SK-N-SH (cell line): ENCODE data around the gene FKBP5. TPM values are rescaled to one million over a fixed set of nuclear protein-coding genes. Genes with fewer than 3 reads are reported as not detected.

ENCODE experiments used
- CTCF ChIA-PET: fragments of 300-600, 350-600 bp; formaldehyde crosslinking; extraction: SDS; loops from one replicate; lab custom pipeline; 2021; lab: Yijun Ruan, JAX
- POLR2A ChIA-PET: fragments of 350-600 bp; sonication (Branson Sonifier 250); formaldehyde crosslinking; extraction: SDS; loops from one replicate; lab custom pipeline; 2020; ENCODE audit warnings: antibody characterized with exemption, inconsistent platforms; lab: Yijun Ruan, JAX
- DNase-seq: peaks from one replicate; pipeline ENCODE4 v3.0.0; 2012
- H2AFZ ChIP-seq: fragments of 200-600 bp; sonication (generic); 2 replicates; pipeline ENCODE4 v1.8.1; 2016; ENCODE audit warnings: antibody characterized with exemption, mild to moderate bottlenecking, low read depth
- H3F3A ChIP-seq: fragments of 200-600 bp; sonication (generic); replicated peaks from 2 replicates; pipeline ENCODE3; 2016; ENCODE audit warnings: antibody characterized with exemption, mild to moderate bottlenecking; ENCODE audit not compliant: insufficient read depth
- H3K27ac ChIP-seq, 2 experiments: fragments of 200-500 bp in 1 of 2; fragments of 200-600 bp in 1 of 2; sonication (Bioruptor generic) in 1 of 2; sonication (generic), shearing (Covaris generic) in 1 of 2; 2 replicates each; pipeline versions ENCODE4 v1.5.1 to v1.6.1; 2014 to 2016; ENCODE audit warnings: low read depth in 2 of 2, inconsistent platforms in 1 of 2, low read length in 1 of 2, mild to moderate bottlenecking in 1 of 2, mixed read lengths in 1 of 2
- H3K27me3 ChIP-seq: fragments of 200-600 bp; sonication (generic), shearing (Covaris generic); 2 replicates; pipeline ENCODE4 v1.6.1; 2016; ENCODE audit warnings: mixed run types; ENCODE audit not compliant: insufficient read depth
- H3K36me3 ChIP-seq, 2 experiments: fragments of 200-500 bp in 1 of 2; fragments of 200-600 bp in 1 of 2; sonication (Bioruptor generic) in 1 of 2; sonication (generic) in 1 of 2; replicated peaks in 1 of 2; 2 replicates each; pipeline versions ENCODE3 to v1.5.1; 2014 to 2016; ENCODE audit warnings: low read length in 1 of 2, mild to moderate bottlenecking in 1 of 2; ENCODE audit not compliant: insufficient read depth in 2 of 2, control insufficient read depth in 1 of 2
- H3K4me1 ChIP-seq, 2 experiments: fragments of 200-500 bp in 1 of 2; fragments of 200-600 bp in 1 of 2; sonication (Bioruptor generic) in 1 of 2; sonication (generic), shearing (Covaris generic) in 1 of 2; 2 replicates each; pipeline versions ENCODE4 v1.5.1 to v1.6.1; 2014 to 2016; ENCODE audit warnings: low read depth in 1 of 2, low read length in 1 of 2, mixed run types in 1 of 2; ENCODE audit not compliant: insufficient read depth in 2 of 2, control insufficient read depth in 1 of 2
- H3K4me2 ChIP-seq: fragments of 200-600 bp; sonication (generic), shearing (Covaris generic); 2 replicates; pipeline ENCODE4 v1.6.1; 2017; ENCODE audit warnings: mixed run types
- H3K4me3 ChIP-seq, 2 experiments: fragments of 200-500 bp in 1 of 2; fragments of 200-600 bp in 1 of 2; sonication (Bioruptor generic) in 1 of 2; sonication (generic), shearing (Covaris generic) in 1 of 2; 2 replicates each; pipeline versions ENCODE4 v1.5.1 to v1.8.1; 2014 to 2016; ENCODE audit warnings: low read depth in 2 of 2, inconsistent platforms in 1 of 2, low read length in 1 of 2, mild to moderate bottlenecking in 1 of 2, mixed read lengths in 1 of 2, moderate library complexity in 1 of 2
- H3K79me2 ChIP-seq: fragments of 200-600 bp; sonication (generic); 2 replicates; pipeline ENCODE4 v1.8.1; 2017; ENCODE audit warnings: mild to moderate bottlenecking; ENCODE audit not compliant: insufficient read depth
- H3K9ac ChIP-seq: fragments of 200-600 bp; sonication (generic); 2 replicates; pipeline ENCODE4 v1.6.1; 2017; ENCODE audit warnings: mixed run types
- H3K9me2 ChIP-seq: fragments of 200-600 bp; sonication (generic); 2 replicates; pipeline ENCODE4 v1.6.1; 2017; ENCODE audit warnings: mixed run types
- H3K9me3 ChIP-seq: fragments of 200-600 bp; sonication (generic); 2 replicates; pipeline ENCODE4 v1.6.1; 2017; ENCODE audit warnings: mixed run types, mild to moderate bottlenecking, moderate library complexity
- H4K20me1 ChIP-seq: fragments of 200-600 bp; sonication (generic); 2 replicates; pipeline ENCODE4 v1.6.1; 2017; ENCODE audit warnings: mild to moderate bottlenecking, mixed run types; ENCODE audit not compliant: insufficient read depth
- EZH2phosphoT487 ChIP-seq: fragments of 200-600 bp; sonication (generic); IDR thresholded peaks from 2 replicates; pipeline ENCODE4 v1.6.1; 2017; ENCODE audit warnings: low read depth, mixed run types, mild to moderate bottlenecking, antibody characterized with exemption, moderate library complexity, borderline replicate concordance
- GATA2 ChIP-seq: sonication (generic); formaldehyde crosslinking; IDR thresholded peaks from 2 replicates; pipeline ENCODE4 v1.5.0; 2020; ENCODE audit warnings: mild to moderate bottlenecking, missing genetic modification reagents
- MEF2A ChIP-seq: IDR thresholded peaks from 2 replicates; pipeline ENCODE4 v1.4.0; 2012; ENCODE audit warnings: low read depth, borderline replicate concordance
- NFIC ChIP-seq: IDR thresholded peaks from 2 replicates; pipeline ENCODE4 v1.4.0; 2012; ENCODE audit warnings: borderline replicate concordance
- POLR2AphosphoS5 ChIP-seq: IDR thresholded peaks from 2 replicates; pipeline ENCODE4 v1.6.1; 2012; ENCODE audit warnings: low read depth, low read length
- RFX5 ChIP-seq: IDR thresholded peaks from 2 replicates; pipeline ENCODE4 v1.6.1; 2012; ENCODE audit warnings: mild to moderate bottlenecking, improper control_type of control experiment, low read length
- TAF1 ChIP-seq: IDR thresholded peaks from 2 replicates; pipeline ENCODE4 v1.6.1; 2012; ENCODE audit warnings: low read depth, mild to moderate bottlenecking, low read length, moderate library complexity, borderline replicate concordance
- TCF12 ChIP-seq: IDR thresholded peaks from 2 replicates; pipeline ENCODE4 v1.4.0; 2012
- TEAD4 ChIP-seq: IDR thresholded peaks from 2 replicates; pipeline ENCODE4 v1.4.0; 2012; ENCODE audit warnings: mild to moderate bottlenecking, borderline replicate concordance; ENCODE audit not compliant: insufficient read depth
- USF2 ChIP-seq: fragments of 150-350 bp; IDR thresholded peaks from 2 replicates; pipeline ENCODE4 v1.6.1; 2017; ENCODE audit warnings: antibody characterized with exemption, low read length, low read depth, borderline replicate concordance
- WGBS: methylation state at CpG from one replicate; pipeline ENCODE4 v1.1.6; 2017; ENCODE audit warnings: low lambda C conversion rate; 5-methylcytosine and 5-hydroxymethylcytosine counted together
- polyA plus RNA-seq, 3 experiments: library from polyadenylated mRNA; depleted of rRNA; stranded (reverse); fragments of >200 nt; gene quantifications; 2 replicates each; pipeline ENCODE4 v1.2.3, GENCODE V29; 2012
- TF ChIP-seq, protein P1 (sequence below): IDR thresholded peaks from 2 replicates; pipeline ENCODE4 v1.4.0; 2012; ENCODE audit warnings: low read depth

Gene FKBP5
- polyA plus RNA-seq, 1 of the 3 experiments (the other 2 are of a cell fraction): 5.1 TPM

DNA sequence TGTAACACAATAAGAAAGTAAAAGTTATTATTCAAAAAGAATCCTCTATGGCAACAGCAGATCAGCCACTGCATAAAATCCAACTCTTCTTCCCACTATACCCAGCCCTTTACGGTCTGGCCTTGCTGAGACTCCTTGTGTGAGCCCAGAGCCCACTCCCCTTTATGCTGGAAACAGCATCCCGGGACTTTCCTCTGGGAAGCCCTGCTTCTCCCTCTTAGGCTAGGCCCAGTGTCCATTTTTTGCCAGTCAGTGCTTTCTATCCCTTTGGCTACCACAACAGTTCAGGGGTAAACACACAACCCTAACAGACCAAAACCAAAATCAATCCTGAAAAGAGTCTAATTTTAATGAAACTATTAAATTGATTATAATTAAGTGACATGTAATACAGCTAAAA, 20.6 kb downstream of the FKBP5 start:
- Histone ChIP-seq H3F3A (peaks cover 19% of the 10 kb centered on the region), H3K4me3 (no peak overlapping the region), H3K9ac (peak overlapping the region; percentile 39; the same call in 1 of the 2 replicates), H3K4me2 (peak overlapping the region; percentile 57; the same call in 1 of the 2 replicates), H4K20me1 (no peaks in the 10 kb centered on the region), H3K9me3 (no peaks in the 10 kb centered on the region), H3K79me2 (peaks cover 33% of the 10 kb centered on the region; the same call in 1 of the 2 replicates), H2AFZ (peak overlapping the region; percentile 92), H3K4me1 (peaks cover 0 to 30% of the 10 kb centered on the region in 2 experiments; a peak in 2 of 4 replicates), H3K9me2 (no peaks in the 10 kb centered on the region), H3K27ac (peak overlapping the region in 1 of 2 experiments; percentile 79; a peak in 2 of 4 replicates), H3K36me3 (no peaks in the 10 kb centered on the region), H3K27me3 (no peaks in the 10 kb centered on the region)
- CTCF ChIA-PET: interaction anchor here (1.4 to 1.6 kb wide), 2 partner anchors 68 to 84 kb away, joined by 3 to 4 read pairs; partner anchors contain the start of gene ARMC12
- 90% methylated on average over 2 of the region's 2 CpGs for WGBS
- TF ChIP-seq, protein P1, sequence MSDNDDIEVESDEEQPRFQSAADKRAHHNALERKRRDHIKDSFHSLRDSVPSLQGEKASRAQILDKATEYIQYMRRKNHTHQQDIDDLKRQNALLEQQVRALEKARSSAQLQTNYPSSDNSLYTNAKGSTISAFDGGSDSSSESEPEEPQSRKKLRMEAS: no peak
- TF ChIP-seq TCF12: no peak
- TF ChIP-seq MEF2A: no peak
- TF ChIP-seq RFX5: no peak
- TF ChIP-seq USF2: no peak
- TF ChIP-seq GATA2 (CRISPR knock-in tag): no peak
- DNase-seq: no peak
- POLR2A ChIA-PET: no interaction called here

DNA sequence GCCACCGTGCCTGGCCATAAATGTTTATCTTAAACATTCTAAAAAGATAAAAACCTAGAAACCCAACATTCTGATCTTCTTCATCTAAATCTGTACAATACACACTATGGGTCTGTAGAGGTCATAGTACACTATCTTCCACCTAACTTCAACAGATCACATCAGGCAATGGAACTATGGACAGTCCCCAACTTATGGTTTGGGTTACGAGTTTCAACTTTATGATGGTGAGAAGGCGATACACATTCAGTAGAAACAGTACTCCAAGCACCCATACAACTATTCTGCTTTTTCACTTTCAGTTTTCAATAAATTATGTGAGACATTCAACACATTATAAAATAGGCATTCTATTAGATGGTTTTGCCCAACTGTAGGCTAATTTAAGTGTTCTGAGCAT, 23.1 kb downstream of the FKBP5 start:
- WGBS: 98% methylated on average over 3 of the region's 3 CpGs
- H3K4me1 ChIP-seq: peaks cover 0 to 36% of the 10 kb centered on the region in 2 experiments; a peak in 2 of 4 replicates
- ChIA-PET CTCF (no interaction called here), POLR2A (no interaction called here)
- H3K79me2 ChIP-seq: peaks cover 25% of the 10 kb centered on the region; the same call in 1 of the 2 replicates
- H3K4me2 ChIP-seq: peak overlapping the region; percentile 17; the same call in 1 of the 2 replicates
- H3F3A ChIP-seq: peaks cover 19% of the 10 kb centered on the region
- TF ChIP-seq NFIC (no peak), TEAD4 (no peak), EZH2phosphoT487 (no peak), POLR2AphosphoS5 (no peak), TAF1 (no peak)
- no peaks in the 10 kb centered on the region for H3K27me3 ChIP-seq
- no peaks in the 10 kb centered on the region for H3K9me2 ChIP-seq
- H3K4me3 ChIP-seq: no peak overlapping the region
- no peaks in the 10 kb centered on the region for H4K20me1 ChIP-seq
- DNase-seq: no peak
- no peak overlapping the region for H3K27ac ChIP-seq
- peak overlapping the region; percentile 21; the same call in 1 of the 2 replicates for H2AFZ ChIP-seq
- H3K9me3 ChIP-seq: no peaks in the 10 kb centered on the region
- no peaks in the 10 kb centered on the region for H3K36me3 ChIP-seq
- no peak overlapping the region for H3K9ac ChIP-seq
